GM19468 (cell line): ENCODE results near the gene ARID5B.
"Not testable (repeated sequence)": the region's sequence is repeated elsewhere in the genome, so short reads cannot be mapped to it uniquely, and the experiment has no call there.

ENCODE experiments used
- ATAC-seq: cut with Tn5 transposase; IDR thresholded peaks from one replicate; pipeline ENCODE4 v1.9.1; 2021; ENCODE audit warnings: mild to moderate bottlenecking, moderate library complexity, moderate number of reproducible peaks; ENCODE audit not compliant: unreplicated experiment; ENCODE audit errors: extremely low read depth

Gene ARID5B, protein sequence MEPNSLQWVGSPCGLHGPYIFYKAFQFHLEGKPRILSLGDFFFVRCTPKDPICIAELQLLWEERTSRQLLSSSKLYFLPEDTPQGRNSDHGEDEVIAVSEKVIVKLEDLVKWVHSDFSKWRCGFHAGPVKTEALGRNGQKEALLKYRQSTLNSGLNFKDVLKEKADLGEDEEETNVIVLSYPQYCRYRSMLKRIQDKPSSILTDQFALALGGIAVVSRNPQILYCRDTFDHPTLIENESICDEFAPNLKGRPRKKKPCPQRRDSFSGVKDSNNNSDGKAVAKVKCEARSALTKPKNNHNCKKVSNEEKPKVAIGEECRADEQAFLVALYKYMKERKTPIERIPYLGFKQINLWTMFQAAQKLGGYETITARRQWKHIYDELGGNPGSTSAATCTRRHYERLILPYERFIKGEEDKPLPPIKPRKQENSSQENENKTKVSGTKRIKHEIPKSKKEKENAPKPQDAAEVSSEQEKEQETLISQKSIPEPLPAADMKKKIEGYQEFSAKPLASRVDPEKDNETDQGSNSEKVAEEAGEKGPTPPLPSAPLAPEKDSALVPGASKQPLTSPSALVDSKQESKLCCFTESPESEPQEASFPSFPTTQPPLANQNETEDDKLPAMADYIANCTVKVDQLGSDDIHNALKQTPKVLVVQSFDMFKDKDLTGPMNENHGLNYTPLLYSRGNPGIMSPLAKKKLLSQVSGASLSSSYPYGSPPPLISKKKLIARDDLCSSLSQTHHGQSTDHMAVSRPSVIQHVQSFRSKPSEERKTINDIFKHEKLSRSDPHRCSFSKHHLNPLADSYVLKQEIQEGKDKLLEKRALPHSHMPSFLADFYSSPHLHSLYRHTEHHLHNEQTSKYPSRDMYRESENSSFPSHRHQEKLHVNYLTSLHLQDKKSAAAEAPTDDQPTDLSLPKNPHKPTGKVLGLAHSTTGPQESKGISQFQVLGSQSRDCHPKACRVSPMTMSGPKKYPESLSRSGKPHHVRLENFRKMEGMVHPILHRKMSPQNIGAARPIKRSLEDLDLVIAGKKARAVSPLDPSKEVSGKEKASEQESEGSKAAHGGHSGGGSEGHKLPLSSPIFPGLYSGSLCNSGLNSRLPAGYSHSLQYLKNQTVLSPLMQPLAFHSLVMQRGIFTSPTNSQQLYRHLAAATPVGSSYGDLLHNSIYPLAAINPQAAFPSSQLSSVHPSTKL

DNA sequence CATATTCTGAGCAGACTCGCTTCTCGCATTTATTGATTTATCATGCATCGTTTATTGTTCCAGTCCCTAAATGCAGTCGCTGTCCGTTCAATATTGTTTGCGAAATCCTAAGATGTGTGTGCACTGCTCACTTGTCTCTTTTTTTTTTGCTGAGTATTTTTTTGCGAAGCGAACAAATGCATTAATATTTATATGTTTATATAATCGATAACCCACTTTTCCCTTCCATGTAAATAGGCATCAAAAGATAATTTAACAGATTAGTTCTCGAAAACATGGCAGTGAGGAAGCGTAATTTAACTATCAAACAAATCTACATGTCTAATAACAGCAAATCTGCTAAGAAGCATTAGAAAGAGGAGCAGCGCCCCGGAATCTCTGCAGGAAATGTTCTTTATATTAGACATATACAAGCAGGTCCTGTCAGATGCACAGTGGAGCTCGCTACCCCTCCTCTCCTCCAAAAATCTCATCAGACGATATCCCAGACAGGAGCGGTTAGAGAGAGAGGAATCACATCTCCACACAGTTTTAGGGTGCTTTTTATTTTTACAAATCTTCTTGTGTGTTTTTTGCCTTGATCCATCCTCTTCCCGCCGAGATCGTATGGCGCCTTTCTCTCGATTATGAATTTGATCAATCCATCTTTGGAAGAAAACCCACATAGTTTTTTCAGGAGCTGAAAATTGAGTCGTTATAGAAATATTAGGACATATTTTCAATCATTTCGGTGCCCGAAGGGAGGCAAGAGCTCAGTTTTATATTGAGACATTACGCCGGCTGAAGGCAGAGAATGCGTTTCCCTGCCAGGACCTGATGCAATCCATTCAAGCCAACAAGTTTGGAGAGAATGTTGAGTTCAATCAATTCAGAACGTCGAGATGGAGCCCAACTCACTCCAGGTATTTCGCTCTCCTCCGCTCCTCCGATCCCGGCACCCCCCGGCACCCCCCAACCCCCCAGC lies at the start of gene ARID5B:
Gene ARID5B (plus strand): TSS at position 871 of the 964 bp plus-strand sequence. CDS start 11 bp downstream, at position 882.
- no peak for ATAC-seq

DNA sequence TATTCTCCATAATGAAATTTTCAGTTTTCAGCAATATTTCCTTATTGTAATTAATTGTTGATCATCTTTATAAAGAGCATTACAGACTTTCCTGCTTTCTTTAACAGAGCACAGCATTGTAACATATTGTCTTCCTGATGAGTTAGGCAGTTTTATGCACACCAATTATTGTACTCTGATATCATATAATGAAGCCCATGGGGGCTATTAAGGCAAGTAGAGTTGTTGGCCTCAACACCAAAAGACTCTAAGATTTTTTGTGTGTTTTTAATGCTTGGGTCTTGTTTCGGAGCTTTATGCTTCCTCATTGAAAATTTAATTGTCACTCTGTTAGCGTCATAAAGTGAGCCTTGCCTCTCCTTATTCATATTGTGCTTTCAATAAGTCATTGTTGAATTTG lies 49.2 kb upstream of the ARID5B start:
- no peak for ATAC-seq

DNA sequence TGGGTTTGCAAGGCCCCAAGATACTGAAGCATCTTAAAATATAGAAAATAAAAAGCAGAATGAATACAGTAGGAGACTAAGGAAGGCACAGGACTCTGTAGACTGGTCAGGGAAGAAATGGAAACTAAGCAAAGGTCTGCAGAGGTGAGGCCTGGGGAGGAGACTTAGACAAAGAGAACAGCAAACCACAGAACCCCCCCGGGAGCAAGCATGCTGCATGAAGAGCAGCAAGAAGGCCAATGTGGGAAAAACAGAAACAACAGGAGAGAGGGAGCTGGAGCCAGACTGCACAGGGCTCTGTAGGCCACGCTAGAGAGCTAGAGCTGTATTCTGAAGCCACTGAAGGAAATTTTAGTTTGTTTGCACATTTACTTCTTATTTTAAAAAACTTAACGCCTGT lies 45.7 kb upstream of the ARID5B start:
- ATAC-seq, result no peak

DNA sequence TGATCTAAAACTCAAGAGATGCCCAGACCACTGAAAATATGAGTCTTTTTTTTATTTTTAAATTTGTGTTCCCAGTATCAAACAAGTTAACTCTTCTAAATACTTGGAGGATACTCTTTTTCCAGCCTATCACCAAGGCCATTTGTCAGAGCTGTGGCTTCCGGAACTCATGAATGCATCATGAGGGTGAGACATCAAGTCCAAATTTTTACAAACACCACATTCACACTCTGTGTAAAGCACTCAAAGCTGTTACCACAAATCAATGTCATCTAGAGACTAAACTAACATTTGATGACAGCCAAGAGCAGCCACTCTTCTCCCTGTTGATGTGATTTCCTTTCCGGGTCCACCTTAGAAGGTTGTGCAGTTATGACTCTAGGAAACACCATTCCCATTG lies 43.8 kb upstream of the ARID5B start:
- ATAC-seq, result no peak

DNA sequence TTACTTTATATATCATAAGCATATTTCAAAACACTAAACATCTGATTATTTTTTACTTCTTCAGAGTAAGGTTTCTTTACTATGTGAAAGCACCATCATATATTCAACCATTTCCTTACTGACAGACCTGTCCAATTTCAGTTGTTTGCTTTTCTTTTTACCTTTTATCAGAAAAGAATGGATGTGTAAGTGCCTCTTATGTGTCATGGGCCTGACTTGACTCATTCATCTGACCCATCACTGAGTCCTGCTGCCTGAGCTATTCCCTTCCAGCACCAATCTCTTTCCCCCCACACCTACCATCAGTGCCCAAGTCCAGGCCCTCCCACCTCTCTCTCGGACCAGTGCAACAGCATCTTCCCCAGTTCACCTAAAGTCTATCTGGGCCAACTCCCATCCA lies 41.7 kb upstream of the ARID5B start:
- no peak for ATAC-seq

DNA sequence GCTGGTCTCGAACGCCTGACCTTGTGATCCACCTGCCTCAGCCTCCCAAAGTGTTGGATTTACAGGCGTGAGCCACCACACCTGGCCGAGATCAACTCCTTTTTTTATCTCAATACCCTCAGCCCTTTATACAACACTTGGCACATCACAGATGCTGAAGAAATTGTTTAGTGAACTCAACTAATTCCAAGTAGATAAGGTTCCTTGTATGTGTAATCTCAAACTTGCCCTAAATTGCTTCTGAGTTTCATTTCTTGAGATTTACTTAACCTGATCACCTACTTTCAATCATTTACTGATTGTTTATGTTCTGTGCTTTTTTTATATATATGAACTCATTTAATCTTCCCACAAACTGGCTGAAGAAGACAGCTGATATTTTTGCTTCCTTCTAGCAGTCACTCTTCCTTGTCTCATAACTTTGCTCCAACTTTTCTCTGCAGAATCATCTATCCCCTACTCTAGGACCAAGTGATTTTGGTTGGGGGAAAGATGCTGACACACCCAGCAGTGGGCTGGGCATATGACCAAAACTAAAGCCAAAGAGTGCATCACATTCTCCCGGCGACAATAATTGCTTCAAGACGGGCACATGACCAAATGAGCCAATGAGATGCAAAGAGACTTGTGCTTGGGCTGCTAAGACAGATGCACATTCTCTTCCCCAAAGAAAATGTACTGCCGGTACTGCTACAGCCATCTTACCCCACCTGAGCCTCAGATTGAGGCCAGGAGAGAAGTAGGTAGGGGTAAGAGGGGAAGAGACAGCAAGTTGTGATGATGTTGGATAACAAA lies 40.3 kb upstream of the ARID5B start:
- ATAC-seq, result no peak

DNA sequence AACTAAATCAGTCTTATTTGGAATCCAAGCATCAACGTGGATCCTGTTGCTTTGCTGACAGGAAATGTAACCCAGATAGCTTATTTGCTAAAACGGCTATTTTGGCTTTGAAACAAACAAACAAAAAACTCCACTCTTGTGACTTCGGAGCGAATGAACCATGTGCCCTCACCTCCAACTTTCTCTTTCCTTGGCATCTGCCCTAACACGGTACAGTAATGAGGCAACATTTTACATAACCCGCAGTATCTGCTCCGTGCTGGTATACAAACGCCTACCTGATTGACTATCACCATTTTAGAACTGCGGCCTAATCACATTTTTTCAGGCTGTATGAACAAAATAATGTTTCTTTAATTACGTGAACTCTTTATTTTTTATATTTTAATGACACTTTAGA lies 37.5 kb upstream of the ARID5B start:
- no peak for ATAC-seq

DNA sequence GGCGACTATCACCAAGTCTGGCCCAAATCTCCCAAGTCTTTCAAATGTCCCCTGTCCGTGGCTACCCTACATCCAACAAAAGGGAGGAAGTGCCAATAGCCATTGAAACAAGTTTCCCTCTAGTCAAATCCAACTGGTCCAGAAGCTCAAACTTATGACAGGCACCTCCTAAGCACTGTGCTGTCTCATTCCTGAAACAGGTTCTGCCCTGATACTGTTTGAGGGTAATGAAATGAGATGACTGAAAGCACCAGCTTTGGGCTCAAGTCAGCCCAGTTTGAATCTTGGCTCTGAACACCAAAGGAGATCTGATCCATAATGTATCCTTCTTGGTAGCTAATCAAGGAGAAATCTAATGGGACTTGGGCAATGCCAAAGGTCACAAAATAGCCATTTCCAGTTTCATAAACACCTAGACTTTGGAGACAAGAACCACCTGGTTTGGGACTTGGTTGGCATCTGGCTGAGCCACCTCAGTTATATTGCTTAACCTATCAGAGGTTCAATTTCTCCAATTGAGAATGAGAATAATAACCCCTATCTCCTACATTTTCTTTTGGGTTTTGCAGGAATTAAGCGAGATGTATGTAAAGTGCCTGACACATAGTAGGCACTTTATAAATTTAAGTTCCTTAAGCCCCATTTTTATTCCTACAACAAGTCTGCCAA lies 34.7 kb upstream of the ARID5B start:
- ATAC-seq, result no peak

DNA sequence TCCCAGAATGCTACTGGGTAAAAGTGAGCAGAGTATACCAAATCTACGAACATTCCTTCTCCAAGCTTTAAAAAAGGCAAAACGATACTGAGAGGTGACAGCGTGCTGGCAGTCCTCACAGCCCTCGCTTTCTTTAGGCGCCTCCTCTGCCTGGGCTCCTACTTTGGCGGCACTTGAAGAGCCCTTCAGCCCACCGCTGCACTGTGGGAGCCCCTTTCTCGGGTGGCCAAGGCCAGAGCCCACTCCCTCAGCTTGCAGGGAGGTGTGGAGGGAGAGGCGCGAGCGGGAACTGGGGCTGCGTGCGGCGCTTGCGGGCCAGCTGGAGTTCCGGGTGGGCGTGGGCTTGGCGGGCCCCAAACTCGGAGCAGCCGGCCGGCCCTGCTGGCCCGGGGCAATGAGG lies 34.1 kb upstream of the ARID5B start:
- not testable (repeated sequence) for ATAC-seq

DNA sequence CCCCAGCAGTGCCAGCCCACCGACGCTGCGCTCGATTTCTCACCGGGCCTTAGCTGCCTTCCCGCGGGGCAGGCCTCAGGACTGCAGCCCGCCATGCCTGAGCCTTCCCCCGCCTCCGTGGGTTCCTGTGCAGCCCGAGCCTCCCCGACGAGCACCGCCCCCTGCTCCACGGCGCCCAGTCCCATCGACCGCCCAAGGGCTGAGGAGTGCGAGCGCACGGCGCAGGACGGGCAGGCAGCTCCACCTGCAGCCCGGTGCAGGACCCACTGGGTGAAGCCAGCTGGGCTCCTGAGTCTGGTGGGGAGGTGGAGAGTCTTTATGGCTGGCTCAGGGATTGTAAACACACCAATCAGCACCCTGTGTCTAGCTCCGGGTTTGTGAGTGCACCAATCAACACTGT lies 33.7 kb upstream of the ARID5B start:
- ATAC-seq, result not testable (repeated sequence)

DNA sequence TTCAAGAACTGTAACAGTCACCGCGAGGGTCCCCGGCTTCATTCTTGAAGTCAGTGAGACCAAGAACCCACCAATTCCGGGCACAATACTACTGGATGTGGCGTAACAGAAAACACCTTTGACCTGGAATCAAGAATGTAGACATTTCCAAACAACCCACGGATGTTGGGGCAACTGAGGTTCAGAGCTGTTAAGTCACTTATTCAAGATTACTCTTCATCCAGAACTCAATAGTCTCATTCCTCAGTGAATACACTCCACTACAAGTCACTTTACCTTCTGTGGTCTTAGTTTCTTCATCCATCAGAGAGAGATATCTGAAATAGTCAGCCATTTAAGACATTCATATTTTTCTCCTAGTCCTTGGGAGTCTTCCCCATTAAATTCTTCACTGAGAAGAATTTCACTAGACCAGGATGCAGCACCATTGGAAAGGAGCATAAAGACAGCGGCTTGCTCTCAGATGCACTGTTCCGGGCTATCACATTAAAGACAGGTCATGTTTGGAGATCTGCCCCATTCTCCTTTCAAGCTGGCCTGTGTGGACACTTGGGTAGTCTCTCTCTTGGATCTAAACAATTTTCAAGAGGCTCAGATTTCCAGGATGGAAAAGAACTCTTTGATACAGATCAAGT lies 32.3 kb upstream of the ARID5B start:
- ATAC-seq, result no peak

DNA sequence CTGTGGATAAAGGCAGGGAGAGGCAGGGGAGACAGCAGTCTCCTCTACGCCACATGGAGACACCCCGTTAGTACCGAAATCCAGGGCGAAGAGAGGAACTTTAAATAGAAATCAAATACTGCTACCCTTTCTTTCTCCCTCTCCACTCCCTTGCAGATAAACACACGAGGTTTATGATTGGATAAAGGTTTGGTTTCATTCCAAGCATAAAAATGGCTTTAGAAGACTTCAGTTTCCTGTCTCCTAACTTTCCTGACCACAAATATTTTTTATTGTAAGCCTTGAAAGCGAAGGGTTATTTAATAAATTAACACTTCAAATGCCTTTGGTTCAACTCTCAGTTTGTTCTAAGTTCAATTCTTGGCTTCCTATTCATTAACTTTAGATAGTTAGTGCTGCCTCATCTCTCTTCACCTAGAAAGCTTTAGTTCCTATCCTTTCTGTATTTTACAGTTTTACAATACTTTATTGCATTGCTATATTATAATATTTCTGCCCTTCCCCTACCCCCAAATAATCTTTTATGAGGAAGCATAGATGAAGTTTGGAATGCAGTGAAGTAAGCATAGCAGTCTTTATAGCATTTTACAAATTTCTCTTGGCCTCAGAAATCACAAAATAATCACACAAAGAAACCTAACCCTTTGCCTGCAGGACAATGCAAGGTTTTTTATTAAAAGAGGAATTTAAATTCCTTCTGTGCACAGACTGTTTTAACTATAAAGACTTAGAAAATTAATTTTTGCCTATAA lies 31.5 kb upstream of the ARID5B start:
- no peak for ATAC-seq

DNA sequence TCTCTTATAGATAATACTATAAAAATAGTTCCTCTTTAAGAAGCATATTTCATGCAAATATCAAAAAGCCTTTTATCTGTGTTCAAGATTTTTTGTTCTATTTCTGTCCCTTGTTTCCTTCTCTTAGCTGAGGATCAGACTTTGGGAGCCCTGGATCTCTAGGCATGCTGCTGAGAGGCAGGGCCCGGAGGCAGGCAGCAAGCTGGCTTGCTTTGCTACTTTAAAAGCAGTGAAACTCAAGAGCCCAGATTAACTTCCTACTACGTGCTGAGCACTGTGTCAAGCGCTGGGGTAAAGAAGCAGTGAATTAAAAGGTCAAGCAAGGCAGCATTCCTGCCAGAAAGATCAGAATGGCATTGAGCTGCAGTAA lies 31.0 kb upstream of the ARID5B start:
- ATAC-seq, result no peak

DNA sequence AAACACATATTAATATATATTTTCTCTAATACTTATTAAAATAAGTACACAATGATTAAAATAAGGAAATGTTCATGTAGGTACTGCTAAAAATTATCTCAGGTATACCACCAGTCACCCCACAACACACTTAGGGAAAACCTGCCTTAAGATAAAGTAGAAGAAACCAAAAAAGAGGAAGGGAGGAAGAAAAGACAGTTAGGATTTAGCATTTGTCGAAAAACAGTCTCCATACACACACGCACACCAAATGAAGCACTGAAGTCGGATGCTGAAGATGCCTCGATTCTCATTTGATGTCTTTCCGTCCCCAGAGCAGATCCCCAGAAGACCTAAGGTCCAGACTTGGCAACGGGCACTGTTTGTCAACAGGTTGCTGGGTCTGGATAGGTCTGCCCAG lies 30.0 kb upstream of the ARID5B start:
- ATAC-seq, result no peak

DNA sequence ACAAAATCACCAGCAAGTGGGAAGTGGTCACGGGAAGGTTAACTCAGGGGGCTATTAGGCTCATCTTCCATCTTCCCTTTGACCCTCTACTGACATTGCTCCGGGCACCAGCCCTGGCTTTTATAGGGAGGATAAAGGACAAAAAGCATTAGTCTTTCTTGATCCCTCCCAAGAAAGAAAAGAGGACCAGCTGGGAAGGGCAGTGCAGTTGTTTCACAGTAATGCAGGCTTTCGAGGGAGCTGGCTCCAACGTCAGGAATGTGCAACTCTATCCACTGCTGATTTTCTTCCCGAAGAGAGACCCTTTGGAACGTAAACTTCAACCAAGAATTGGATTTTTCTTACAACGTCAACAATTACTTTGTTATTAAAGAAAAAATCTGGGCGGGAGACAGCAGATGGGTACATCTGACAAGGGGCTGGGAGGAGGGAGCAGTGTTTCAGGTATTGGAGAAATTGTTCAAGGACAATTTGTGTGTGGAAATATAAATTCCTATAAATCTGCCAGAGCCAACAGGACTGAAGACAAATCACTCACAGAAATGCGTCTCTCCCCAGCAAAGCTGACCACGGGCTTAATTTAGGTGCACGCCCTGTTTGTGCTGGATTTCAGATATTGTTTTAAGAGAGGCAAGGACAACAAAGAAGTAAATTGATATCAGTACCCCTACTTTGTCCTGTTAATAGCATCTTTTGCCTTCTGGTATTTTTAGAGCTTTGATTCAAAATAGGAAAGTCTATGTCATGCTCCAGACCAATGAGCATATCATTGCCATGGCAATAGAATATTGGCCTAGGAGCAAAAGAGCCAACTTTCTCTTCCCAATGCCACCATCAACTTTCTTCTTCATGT lies 23.4 kb upstream of the ARID5B start:
- ATAC-seq, result no peak

DNA sequence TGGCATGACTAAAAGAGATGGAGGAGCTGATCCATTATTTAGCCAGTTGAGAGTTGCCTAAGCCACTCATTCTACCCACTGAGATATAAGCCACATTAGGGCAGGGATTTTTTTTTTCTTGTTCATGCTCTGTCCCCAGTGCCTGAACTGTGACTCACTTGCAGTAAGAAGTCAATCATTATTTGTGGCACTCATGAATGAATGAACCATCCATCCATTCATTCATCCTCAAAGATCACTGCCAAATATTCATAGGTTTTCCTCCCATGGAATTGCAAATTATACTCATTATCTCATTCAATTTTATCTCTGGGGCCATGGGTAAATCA lies 22.8 kb upstream of the ARID5B start:
- ATAC-seq, result no peak
